ENCODE data around the gene SHROOM3.

SHROOM3 gene

DNA sequence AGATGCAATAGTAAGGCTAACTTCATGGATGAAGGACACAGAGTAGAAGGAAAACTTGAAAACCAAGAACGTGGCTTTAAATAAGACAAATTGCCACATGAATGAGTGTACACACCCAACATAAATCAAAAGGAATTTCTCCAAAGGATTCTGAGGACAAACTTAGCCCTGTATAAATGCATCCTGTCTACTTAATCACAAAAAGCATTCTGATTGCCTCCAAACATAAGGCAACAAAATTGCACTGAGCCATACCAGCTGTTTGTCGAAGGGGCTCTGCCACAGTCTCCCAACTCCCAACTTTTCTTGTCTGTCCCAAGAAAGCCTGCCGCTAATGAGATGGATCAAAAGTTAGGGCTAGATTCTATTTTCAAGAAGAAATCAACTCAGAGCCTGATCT lies 268.6 kb downstream of the SHROOM3 start:
- TF ChIP-seq, protein P1, sequence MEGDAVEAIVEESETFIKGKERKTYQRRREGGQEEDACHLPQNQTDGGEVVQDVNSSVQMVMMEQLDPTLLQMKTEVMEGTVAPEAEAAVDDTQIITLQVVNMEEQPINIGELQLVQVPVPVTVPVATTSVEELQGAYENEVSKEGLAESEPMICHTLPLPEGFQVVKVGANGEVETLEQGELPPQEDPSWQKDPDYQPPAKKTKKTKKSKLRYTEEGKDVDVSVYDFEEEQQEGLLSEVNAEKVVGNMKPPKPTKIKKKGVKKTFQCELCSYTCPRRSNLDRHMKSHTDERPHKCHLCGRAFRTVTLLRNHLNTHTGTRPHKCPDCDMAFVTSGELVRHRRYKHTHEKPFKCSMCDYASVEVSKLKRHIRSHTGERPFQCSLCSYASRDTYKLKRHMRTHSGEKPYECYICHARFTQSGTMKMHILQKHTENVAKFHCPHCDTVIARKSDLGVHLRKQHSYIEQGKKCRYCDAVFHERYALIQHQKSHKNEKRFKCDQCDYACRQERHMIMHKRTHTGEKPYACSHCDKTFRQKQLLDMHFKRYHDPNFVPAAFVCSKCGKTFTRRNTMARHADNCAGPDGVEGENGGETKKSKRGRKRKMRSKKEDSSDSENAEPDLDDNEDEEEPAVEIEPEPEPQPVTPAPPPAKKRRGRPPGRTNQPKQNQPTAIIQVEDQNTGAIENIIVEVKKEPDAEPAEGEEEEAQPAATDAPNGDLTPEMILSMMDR (IDR thresholded peaks at IDR 0.05; ENCODE audit: insufficient read depth, low read length, poor library complexity, severe bottlenecking) = no peak
- no peaks in the 10 kb centered on the region; the same call in 1 of the 2 replicates for H3K36me3 ChIP-seq (ENCODE audit: control insufficient read depth, insufficient read depth, low read length)
- no peaks in the 10 kb centered on the region for H3K27me3 ChIP-seq (replicated peaks; ENCODE audit: control insufficient read depth, insufficient read depth, low read length)
- no peak overlapping the region for H3K4me3 ChIP-seq (replicated peaks; ENCODE audit: low read depth, low read length)
- DNase-seq (ENCODE audit: extremely low read depth, insufficient read length) = no peak

DNA sequence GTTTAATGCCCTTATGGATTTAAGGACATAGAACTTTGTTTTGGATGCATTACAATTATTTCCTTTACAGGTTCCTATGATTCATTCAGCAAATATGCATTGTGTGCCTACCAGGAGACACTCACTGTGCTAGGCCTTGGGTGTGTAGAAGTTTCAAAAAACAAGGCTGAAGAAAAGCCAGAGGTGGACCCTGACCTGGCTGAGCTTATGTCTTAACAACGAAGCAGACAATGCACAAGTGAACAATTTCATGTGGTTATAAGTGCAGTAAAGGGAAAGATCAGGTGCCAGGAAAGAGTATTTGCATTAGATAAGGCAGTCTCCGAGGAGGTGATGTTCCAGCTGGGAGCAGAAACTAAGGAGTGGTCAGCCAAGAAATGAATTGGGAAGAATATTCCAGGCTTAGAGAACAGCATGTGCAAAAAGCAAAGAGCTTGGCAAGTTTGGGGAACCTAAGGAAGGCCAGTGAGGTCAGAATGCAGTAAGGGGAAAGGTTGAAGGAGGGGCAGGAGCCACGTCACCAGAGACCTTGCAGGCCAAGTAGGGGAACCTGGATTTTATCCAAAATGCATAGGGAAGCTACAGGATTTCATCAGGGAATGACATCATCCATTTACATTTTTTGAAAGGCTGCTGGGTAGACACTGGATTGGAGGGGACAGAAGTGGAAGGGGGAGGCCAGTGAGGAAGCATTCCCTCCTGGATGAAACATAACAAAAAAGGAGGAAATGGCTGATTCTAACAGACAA lies 269.3 kb downstream of the SHROOM3 start:
- no peak for DNase-seq (ENCODE audit: extremely low read depth, insufficient read length)
- TF ChIP-seq, protein P1 (IDR thresholded peaks at IDR 0.05; ENCODE audit: insufficient read depth, low read length, poor library complexity, severe bottlenecking) = no peak
- no peak overlapping the region for H3K4me3 ChIP-seq (replicated peaks; ENCODE audit: low read depth, low read length)
- H3K27me3 ChIP-seq (replicated peaks; ENCODE audit: control insufficient read depth, insufficient read depth, low read length) = no peaks in the 10 kb centered on the region
- no peaks in the 10 kb centered on the region; the same call in 1 of the 2 replicates for H3K36me3 ChIP-seq (ENCODE audit: control insufficient read depth, insufficient read depth, low read length)

DNA sequence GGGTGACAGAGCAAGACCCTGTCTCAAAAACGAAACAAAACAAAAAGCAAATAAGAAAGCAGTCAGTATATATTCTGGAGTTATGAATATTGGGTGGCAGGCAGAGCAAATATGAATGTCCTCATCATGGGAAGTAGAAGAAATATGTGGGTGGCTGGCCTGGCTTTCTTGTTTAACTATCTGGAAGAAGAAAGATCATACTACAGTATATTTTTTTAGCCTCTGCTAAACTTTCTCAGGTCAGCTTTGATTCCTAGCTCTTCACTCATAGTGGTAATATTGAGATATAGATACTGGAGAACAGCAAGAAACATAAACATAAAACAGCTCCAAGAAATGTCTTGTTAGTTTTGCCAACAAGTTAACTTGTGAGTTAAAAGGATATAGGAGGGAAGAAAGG lies 270.4 kb downstream of the SHROOM3 start:
- no peak for DNase-seq (ENCODE audit: extremely low read depth, insufficient read length)
- no peak overlapping the region for H3K4me3 ChIP-seq (replicated peaks; ENCODE audit: low read depth, low read length)
- no peaks in the 10 kb centered on the region; the same call in 1 of the 2 replicates for H3K36me3 ChIP-seq (ENCODE audit: control insufficient read depth, insufficient read depth, low read length)
- TF ChIP-seq, protein P1 (IDR thresholded peaks at IDR 0.05; ENCODE audit: insufficient read depth, low read length, poor library complexity, severe bottlenecking) = no peak
- H3K27me3 ChIP-seq (replicated peaks; ENCODE audit: control insufficient read depth, insufficient read depth, low read length) = no peaks in the 10 kb centered on the region

DNA sequence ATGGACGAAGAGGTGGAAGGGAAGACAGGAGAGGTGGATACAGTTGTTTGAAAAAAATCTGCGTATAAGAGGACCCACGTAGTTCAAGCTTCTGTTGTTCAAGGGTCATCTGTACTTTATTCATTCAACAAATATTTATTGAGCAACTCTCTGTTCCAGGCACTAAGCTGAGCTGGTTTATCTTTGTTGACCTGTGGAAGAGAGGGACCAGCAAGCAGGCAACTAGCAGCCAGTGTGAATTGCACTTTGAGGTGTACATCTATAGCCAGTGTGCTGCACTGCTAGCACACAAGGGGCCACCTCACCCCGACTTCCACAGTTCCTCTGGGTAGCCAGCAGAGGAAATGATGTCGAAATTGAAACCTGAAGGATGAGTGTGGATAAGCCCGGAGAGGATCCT lies 271.6 kb downstream of the SHROOM3 start:
- TF ChIP-seq, protein P1 (IDR thresholded peaks at IDR 0.05; ENCODE audit: insufficient read depth, low read length, poor library complexity, severe bottlenecking) = no peak
- no peak for DNase-seq (ENCODE audit: extremely low read depth, insufficient read length)
- Histone ChIP-seq H3K4me3 (replicated peaks; ENCODE audit: low read depth, low read length) (no peak overlapping the region), H3K36me3 (ENCODE audit: control insufficient read depth, insufficient read depth, low read length) (no peaks in the 10 kb centered on the region; the same call in 1 of the 2 replicates), H3K27me3 (replicated peaks; ENCODE audit: control insufficient read depth, insufficient read depth, low read length) (no peaks in the 10 kb centered on the region)

DNA sequence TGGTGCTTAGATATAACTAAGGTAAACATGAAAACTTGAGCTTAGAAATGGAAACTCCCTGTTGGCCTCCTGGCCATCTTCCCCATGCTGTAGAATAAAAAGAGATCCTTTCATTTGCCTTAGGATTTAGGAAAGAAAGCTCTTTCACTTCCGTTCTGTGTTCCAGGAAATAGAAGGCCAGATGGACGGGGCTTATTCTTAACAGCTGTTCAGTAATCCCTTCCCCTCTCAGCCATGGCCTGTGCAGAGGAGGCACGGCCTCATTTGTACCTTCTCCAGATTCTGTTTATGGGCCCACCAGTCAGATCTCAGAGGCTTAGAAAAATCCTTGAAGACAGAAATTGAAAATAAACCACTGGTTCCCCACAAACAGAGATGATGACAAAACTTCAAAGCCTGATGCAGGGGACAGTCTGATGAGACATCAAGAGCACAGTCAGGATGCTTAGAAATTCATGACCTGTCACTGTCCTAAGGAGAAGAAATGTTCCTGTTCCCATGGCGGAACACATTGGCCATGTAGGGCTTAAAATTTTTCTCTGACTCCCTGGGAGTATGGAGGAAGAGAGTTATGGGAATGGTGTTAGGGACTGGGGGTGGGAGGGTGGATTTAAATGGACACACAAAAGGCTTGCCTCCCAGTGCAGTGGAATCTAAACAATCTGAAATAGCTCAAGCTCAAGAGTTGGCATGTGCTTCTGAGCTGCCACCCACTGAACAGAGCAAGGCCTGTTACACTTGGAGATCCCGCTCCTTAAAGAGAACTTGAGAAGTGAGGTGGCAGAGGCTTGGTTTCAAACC lies 274.1 kb downstream of the SHROOM3 start:
- DNase-seq (ENCODE audit: extremely low read depth, insufficient read length) = no peak
- TF ChIP-seq, protein P1 (IDR thresholded peaks at IDR 0.05; ENCODE audit: insufficient read depth, low read length, poor library complexity, severe bottlenecking) = no peak
- H3K27me3 ChIP-seq (replicated peaks; ENCODE audit: control insufficient read depth, insufficient read depth, low read length) = no peaks in the 10 kb centered on the region
- no peak overlapping the region for H3K4me3 ChIP-seq (replicated peaks; ENCODE audit: low read depth, low read length)
- no peaks in the 10 kb centered on the region; the same call in 1 of the 2 replicates for H3K36me3 ChIP-seq (ENCODE audit: control insufficient read depth, insufficient read depth, low read length)

Data from GM06990 (cell line).